Adrenal gland (tissue), 5 donors: Measurements from ENCODE around the gene KIF16B.

ENCODE experiments used
- CTCF ChIP-seq, 6 experiments: fragments of 450-650 bp in 4 of 6; fragments of 200-600 bp in 2 of 6; sonication (generic) in 1 of 6; IDR thresholded peaks; 1 replicate in 5 of 6; 2 replicates in 1 of 6; pipeline versions ENCODE4 v1.5.1 to v1.8.0; 2016 to 2021; ENCODE audit warnings: antibody characterized with exemption in 6 of 6, mild to moderate bottlenecking in 2 of 6, moderate library complexity in 1 of 6
- POLR2A ChIP-seq, 2 donors: fragments of 450-650 bp; IDR thresholded peaks; one replicate each; pipeline ENCODE4 v1.6.1; 2017; ENCODE audit warnings: antibody characterized with exemption in 2 of 2, mild to moderate bottlenecking in 2 of 2, moderate library complexity in 1 of 2
- donor health status: DM: no; HTN: no; CAD: no.

GRCh38 chr20:16295534-16295933, 277.7 kb downstream of the KIF16B start:
- TF ChIP-seq CTCF (IDR thresholded peaks at IDR 0.05) (no peak), POLR2A (IDR thresholded peaks at IDR 0.05) (no peak)
